Spleen (tissue), 11 donors: ENCODE measurements around the gene OR8G1. TPM values are rescaled to one million over a fixed set of nuclear protein-coding genes. Genes with fewer than 3 reads are reported as not detected.

Experiments
- DNase-seq: peaks from one replicate; pipeline ENCODE4 v3.0.0-alpha.2; 2020
- H3K27ac ChIP-seq, 8 donors: fragments of 200-600 bp; sonication (generic) in 7 of 8; 1 replicate in 4 of 8; 2 replicates in 4 of 8; pipeline versions ENCODE4 v1.5.0 to v1.8.0; 2016 to 2021; ENCODE audit warnings: inconsistent platforms in 4 of 8, mild to moderate bottlenecking in 4 of 8, moderate library complexity in 1 of 8
- H3K27me3 ChIP-seq, 7 donors: fragments of 200-600 bp; sonication (generic) in 6 of 7; replicated peaks in 1 of 7; 1 replicate in 4 of 7; 2 replicates in 3 of 7; pipeline versions ENCODE4 v1.5.0 to v1.8.0; 2016 to 2021; ENCODE audit warnings: inconsistent platforms in 3 of 7, mild to moderate bottlenecking in 1 of 7
- H3K36me3 ChIP-seq, 6 donors: fragments of 200-600 bp; sonication (generic) in 5 of 6; 1 replicate in 4 of 6; 2 replicates in 2 of 6; pipeline versions ENCODE4 v1.5.0 to v1.8.0; 2016 to 2021; ENCODE audit warnings: inconsistent platforms in 2 of 6
- H3K4me1 ChIP-seq, 6 donors: fragments of 200-600 bp; sonication (generic) in 5 of 6; 1 replicate in 3 of 6; 2 replicates in 3 of 6; pipeline versions ENCODE4 v1.5.0 to v1.8.0; 2016 to 2021; ENCODE audit warnings: inconsistent platforms in 3 of 6
- H3K4me3 ChIP-seq, 8 donors: fragments of 200-600 bp; sonication (generic) in 7 of 8; 1 replicate in 4 of 8; 2 replicates in 4 of 8; pipeline versions ENCODE4 v1.5.0 to v1.8.0; 2016 to 2021; ENCODE audit warnings: inconsistent platforms in 4 of 8, mild to moderate bottlenecking in 4 of 8, moderate library complexity in 2 of 8
- H3K9me3 ChIP-seq, 8 donors: fragments of 200-600 bp; sonication (generic) in 7 of 8; 1 replicate in 4 of 8; 2 replicates in 4 of 8; pipeline versions ENCODE4 v1.5.0 to v1.8.0; 2016 to 2021; ENCODE audit warnings: inconsistent platforms in 4 of 8
- CTCF ChIP-seq, 11 experiments: fragments of 200-600 bp in 7 of 11; fragments of 450-650 bp in 4 of 11; sonication (generic) in 4 of 11; IDR thresholded peaks in 8 of 11; conservative IDR thresholded peaks in 3 of 11; 1 replicate in 7 of 11; 2 replicates in 4 of 11; pipeline versions ENCODE4 v1.4.0 to v1.8.0; 2016 to 2021; ENCODE audit warnings: antibody characterized with exemption in 11 of 11, inconsistent platforms in 4 of 11, mild to moderate bottlenecking in 1 of 11
- POLR2A ChIP-seq, 3 donors: fragments of 450-650 bp; IDR thresholded peaks; one replicate each; pipeline ENCODE4 v1.5.1; 2017; ENCODE audit warnings: antibody characterized with exemption in 3 of 3, mild to moderate bottlenecking in 1 of 3
- POLR2AphosphoS5 ChIP-seq, 3 donors: sonication (generic); formaldehyde crosslinking; IDR thresholded peaks; one replicate each; pipeline ENCODE4 v1.5.1; 2017; ENCODE audit warnings: antibody characterized with exemption in 3 of 3
- WGBS, 5 donors: extraction: QIAGEN DNeasy Blood & Tissue Kit in 3 of 5; methylation state at CpG; one replicate each; pipeline versions ENCODE4 v1.1.5 to v1.1.7; 2013 to 2018; 5-methylcytosine and 5-hydroxymethylcytosine counted together
- intact Hi-C: fragments of 100-400 bp; cut with DNase I; formaldehyde crosslinking; loops from one replicate; pipeline ENCODE4 v1.15.0; 2023; ENCODE audit warnings: low total_unique reads
- polyA plus RNA-seq, 3 donors: library from polyadenylated mRNA; stranded (reverse); fragments of 200-250 nt; gene quantifications; one replicate each; pipeline ENCODE4 v1.2.1, GENCODE V29; 2013
- total RNA-seq, 7 donors: library from RNA; depleted of rRNA in 3 of 7; stranded (reverse); fragments of >200 nt in 3 of 7; fragmentation: NEBNext Ultra II Directional in 4 of 7; extraction: Animal tissue kit (Norgen Biotek cat#: 25700) in 4 of 7; gene quantifications; one replicate each; pipeline versions ENCODE4 v1.1.0 to v1.2.1, GENCODE V29; 2016 to 2021
- donor health status: healthy with polysubstance abuse.
- donor health status: DM: no; HTN: no; CAD: no; lungs with moderate emphysema.
- donor health status: DM: no; HTN: no; CAD: no.
- donor health status: Bipolar disorder and iron deficiency.
- donor health status: healthy.
- donor health status: DM: no; HTN: no; CAD: no.
- donor health status: DM: yes; HTN: yes; CAD: no.

OR8G1 gene
- total and polyA plus RNA-seq, 10 donors: not detected

GRCh38 chr11:124274000-124274399 is 33.1 kb downstream of the OR8G1 start:
- Histone ChIP-seq H3K27me3 (peaks cover 0 to 5% (median 0%) of the 10 kb centered on the region in 7 donors), H3K4me1 (no peaks in the 10 kb centered on the region), H3K27ac (no peak overlapping the region), H3K36me3 (no peaks in the 10 kb centered on the region), H3K9me3 (no peaks in the 10 kb centered on the region), H3K4me3 (no peak overlapping the region)
- whole genome bisulfite sequencing, 5 donors: 83 to 97% (median 94%) methylated on average over 2 of the region's 2 CpGs
- no peak for DNase-seq
- intact Hi-C loops: no loop called here
- TF ChIP-seq CTCF (IDR thresholded peaks at IDR 0.05 in 8 of 11, conservative IDR thresholded peaks at IDR 0.05 in 3 of 11) (no peak), POLR2AphosphoS5 (IDR thresholded peaks at IDR 0.05) (no peak), POLR2A (IDR thresholded peaks at IDR 0.05) (no peak)

- Histone ChIP-seq H3K9me3 (no peaks in the 10 kb centered on the region), H3K4me1 (no peaks in the 10 kb centered on the region), H3K27ac (no peak overlapping the region), H3K27me3 (peaks cover 0 to 5% (median 0%) of the 10 kb centered on the region in 7 donors), H3K4me3 (no peak overlapping the region), H3K36me3 (no peaks in the 10 kb centered on the region)
- 16 to 58% (median 18%) methylated on average over 1 of the region's 1 CpG for WGBS, 5 donors
- intact Hi-C loops: no loop called here
- TF ChIP-seq POLR2A (IDR thresholded peaks at IDR 0.05): no peak
- TF ChIP-seq CTCF (IDR thresholded peaks at IDR 0.05 in 8 of 11, conservative IDR thresholded peaks at IDR 0.05 in 3 of 11): no peak
- TF ChIP-seq POLR2AphosphoS5 (IDR thresholded peaks at IDR 0.05): no peak
- no peak for DNase-seq
These were observed 35.2 kb downstream of the OR8G1 start for GRCh38 chr11:124276081-124276480.

- H3K4me3 ChIP-seq: no peak overlapping the region
- H3K4me1 ChIP-seq: no peaks in the 10 kb centered on the region
- intact Hi-C loops: no loop called here
- no peak overlapping the region for H3K27ac ChIP-seq
- no peaks in the 10 kb centered on the region for H3K36me3 ChIP-seq
- peaks cover 0 to 8% (median 0%) of the 10 kb centered on the region in 8 donors for H3K9me3 ChIP-seq
- 69 to 92% (median 85%) methylated on average over 3 of the region's 3 CpGs for WGBS, 5 donors
- TF ChIP-seq POLR2AphosphoS5 (IDR thresholded peaks at IDR 0.05) (no peak), CTCF (IDR thresholded peaks at IDR 0.05 in 8 of 11, conservative IDR thresholded peaks at IDR 0.05 in 3 of 11) (no peak), POLR2A (IDR thresholded peaks at IDR 0.05) (no peak)
- peaks cover 0 to 5% (median 0%) of the 10 kb centered on the region in 7 donors for H3K27me3 ChIP-seq
- peak; percentile 41 for DNase-seq
These were observed 36.3 kb downstream of the OR8G1 start for GRCh38 chr11:124277207-124277606.

- Histone ChIP-seq H3K27me3 (peaks cover 0 to 5% (median 0%) of the 10 kb centered on the region in 7 donors), H3K4me3 (no peak overlapping the region), H3K27ac (no peak overlapping the region), H3K9me3 (peaks cover 0 to 8% (median 0%) of the 10 kb centered on the region in 8 donors), H3K36me3 (no peaks in the 10 kb centered on the region), H3K4me1 (no peaks in the 10 kb centered on the region)
- no peak for DNase-seq
- TF ChIP-seq POLR2A (IDR thresholded peaks at IDR 0.05) (no peak), POLR2AphosphoS5 (IDR thresholded peaks at IDR 0.05) (no peak)
- 23 to 75% (median 66%) methylated on average over 1 to 3 of the region's 3 CpGs for WGBS, 5 donors
- intact Hi-C loops: no loop called here
These were observed 36.9 kb downstream of the OR8G1 start for GRCh38 chr11:124277804-124278203.

GRCh38 chr11:124278261-124278660 is 37.4 kb downstream of the OR8G1 start:
- WGBS, 5 donors: 31 to 87% (median 72%) methylated on average over 2 of the region's 2 CpGs
- intact Hi-C loops: no loop called here
- Histone ChIP-seq H3K27me3 (peaks cover 0 to 5% (median 0%) of the 10 kb centered on the region in 7 donors), H3K27ac (no peak overlapping the region), H3K9me3 (peaks cover 0 to 8% (median 0%) of the 10 kb centered on the region in 8 donors), H3K4me3 (no peak overlapping the region), H3K4me1 (no peaks in the 10 kb centered on the region), H3K36me3 (no peaks in the 10 kb centered on the region)
- TF ChIP-seq POLR2AphosphoS5 (IDR thresholded peaks at IDR 0.05) (no peak), POLR2A (IDR thresholded peaks at IDR 0.05) (no peak)
- no peak for DNase-seq
